ENCODE data around the gene BMPR1B. TPM values are rescaled to one million over a fixed set of nuclear protein-coding genes. Genes with fewer than 3 reads are reported as not detected.

BMPR1B gene
- total and polyA plus RNA-seq, 2 of the 8 experiments (the other 6 are each of a cell fraction or from before 2014, with no cell fraction given), result 0.14 to 1.1 TPM

- Histone ChIP-seq H2AK5ac (ENCODE audit: low read depth, low read length) (no peak overlapping the region), H2BK20ac (ENCODE audit: low read length) (no peak overlapping the region), H3K4me2 (ENCODE audit: insufficient read depth in 1 of 2, low read depth in 2 of 2, low read length in 2 of 2) (no peak overlapping the region), H2AFZ (ENCODE audit: low read length) (no peak overlapping the region), H3K4me1 (replicated peaks in 1 of 4; ENCODE audit: control insufficient read depth in 3 of 4, insufficient read depth in 4 of 4, low read length in 3 of 4) (no peaks in the 10 kb centered on the region), H4K91ac (replicated peaks; ENCODE audit: insufficient read length, low read length) (no peak overlapping the region), H2BK15ac (ENCODE audit: low read length) (no peak overlapping the region), H3K4me3 (ENCODE audit: extremely low read depth in 1 of 4, insufficient read depth in 2 of 4, low read depth in 3 of 4, low read length in 4 of 4) (no peak overlapping the region), H3K9ac (replicated peaks in 1 of 4; ENCODE audit: extremely low read depth in 1 of 4, low read depth in 3 of 4, low read length in 3 of 4) (no peak overlapping the region), H3K9me3 (ENCODE audit: insufficient read depth in 2 of 2, low read depth in 1 of 2, low read length in 1 of 2) (no peaks in the 10 kb centered on the region), H3K18ac (ENCODE audit: extremely low read depth, low read length) (no peak overlapping the region), H4K8ac (ENCODE audit: extremely low read depth, insufficient read depth, low read length) (no peak overlapping the region), H3K79me1 (ENCODE audit: low read depth, low read length) (no peaks in the 10 kb centered on the region), H4K20me1 (replicated peaks in 1 of 2; ENCODE audit: control insufficient read depth in 1 of 2, insufficient read depth in 2 of 2, low read length in 2 of 2) (no peaks in the 10 kb centered on the region), H2BK12ac (ENCODE audit: low read depth, low read length) (no peak overlapping the region), H3K56ac (replicated peaks; ENCODE audit: insufficient read length, low read depth, low read length) (no peak overlapping the region), H4K5ac (ENCODE audit: insufficient read length, low read depth, low read length) (no peak overlapping the region), H3K4ac (replicated peaks; ENCODE audit: insufficient read length, low read depth, low read length) (no peak overlapping the region), H3K27ac (ENCODE audit: low read depth, low read length) (no peak overlapping the region), H3K79me2 (ENCODE audit: control insufficient read depth in 1 of 2, insufficient read depth in 2 of 2, low read length in 2 of 2) (no peaks in the 10 kb centered on the region), H3K27me3 (replicated peaks in 1 of 4; ENCODE audit: control insufficient read depth in 3 of 4, extremely low read depth in 1 of 4, insufficient read depth in 3 of 4, low read length in 3 of 4) (no peaks in the 10 kb centered on the region), H3K14ac (ENCODE audit: insufficient read length) (no peak overlapping the region), H3K36me3 (ENCODE audit: control insufficient read depth in 2 of 4, insufficient read depth in 4 of 4, low read length in 3 of 4) (no peaks in the 10 kb centered on the region; a peak in 1 of 8 replicates), H3K23me2 (ENCODE audit: low read depth, low read length) (no peaks in the 10 kb centered on the region), H3K23ac (ENCODE audit: insufficient read length) (no peak overlapping the region), H2BK120ac (replicated peaks; ENCODE audit: low read depth, low read length) (no peak overlapping the region), H2BK5ac (ENCODE audit: low read depth, low read length) (no peak overlapping the region)
- no peak for TF ChIP-seq JUND (IDR thresholded peaks at IDR 0.05; ENCODE audit: low read length)
- no peak for TF ChIP-seq SRF (IDR thresholded peaks at IDR 0.05; ENCODE audit: low read depth, low read length)
- TF ChIP-seq CHD2 (IDR thresholded peaks at IDR 0.05; ENCODE audit: low read length), result no peak
- TF ChIP-seq HDAC2 (IDR thresholded peaks at IDR 0.05; ENCODE audit: borderline replicate concordance in 1 of 2, low read depth in 2 of 2, low read length in 2 of 2), result no peak
- no peak for TF ChIP-seq SP2 (IDR thresholded peaks at IDR 0.05; ENCODE audit: low read length)
- TF ChIP-seq MAFK (IDR thresholded peaks at IDR 0.05; ENCODE audit: low read depth, low read length), result no peak
- no peak for TF ChIP-seq RFX5 (IDR thresholded peaks at IDR 0.05; ENCODE audit: borderline replicate concordance, low read depth, low read length)
- TF ChIP-seq CBX5 (IDR thresholded peaks at IDR 0.05; ENCODE audit: low read depth, low read length), result no peak
- FAIRE-seq, result no peak
- no peak for DNase-seq (ENCODE audit: low read depth in 1 of 2, low spot score in 2 of 2)
- ChIA-PET POLR2A (ENCODE audit: partially characterized antibody) (no interaction called here), CTCF (ENCODE audit: partially characterized antibody) (interaction anchor here (1.2 kb wide), 1 partner anchor 9 kb away, joined by 3 read pairs; no protein-coding TSS in a partner anchor)
- WGBS, 2 experiments (ENCODE audit: extremely low coverage in 1 of 2, insufficient coverage in 1 of 2, insufficient read length in 1 of 2, insufficient replicate concordance in 2 of 2, low coverage in 1 of 2, low lambda C conversion rate in 2 of 2, missing lambda C conversion rate in 1 of 2), result 87% methylated on average over 1 of the region's 1 CpG; no CpG with 5 or more reads in 1 of the 2 experiments
These were observed 76.7 kb downstream of the BMPR1B start for GRCh38 chr4:94834501-94834900.

Data from H1 (cell line).